ENCODE data around the gene SERGEF. TPM values are rescaled to one million over a fixed set of nuclear protein-coding genes. Genes with fewer than 3 reads are reported as not detected.

SERGEF gene
- total and polyA plus RNA-seq, 2 of the 13 experiments (the other 11 are each of a cell fraction or from before 2014, with no cell fraction given): 54.5 to 114 TPM

DNA sequence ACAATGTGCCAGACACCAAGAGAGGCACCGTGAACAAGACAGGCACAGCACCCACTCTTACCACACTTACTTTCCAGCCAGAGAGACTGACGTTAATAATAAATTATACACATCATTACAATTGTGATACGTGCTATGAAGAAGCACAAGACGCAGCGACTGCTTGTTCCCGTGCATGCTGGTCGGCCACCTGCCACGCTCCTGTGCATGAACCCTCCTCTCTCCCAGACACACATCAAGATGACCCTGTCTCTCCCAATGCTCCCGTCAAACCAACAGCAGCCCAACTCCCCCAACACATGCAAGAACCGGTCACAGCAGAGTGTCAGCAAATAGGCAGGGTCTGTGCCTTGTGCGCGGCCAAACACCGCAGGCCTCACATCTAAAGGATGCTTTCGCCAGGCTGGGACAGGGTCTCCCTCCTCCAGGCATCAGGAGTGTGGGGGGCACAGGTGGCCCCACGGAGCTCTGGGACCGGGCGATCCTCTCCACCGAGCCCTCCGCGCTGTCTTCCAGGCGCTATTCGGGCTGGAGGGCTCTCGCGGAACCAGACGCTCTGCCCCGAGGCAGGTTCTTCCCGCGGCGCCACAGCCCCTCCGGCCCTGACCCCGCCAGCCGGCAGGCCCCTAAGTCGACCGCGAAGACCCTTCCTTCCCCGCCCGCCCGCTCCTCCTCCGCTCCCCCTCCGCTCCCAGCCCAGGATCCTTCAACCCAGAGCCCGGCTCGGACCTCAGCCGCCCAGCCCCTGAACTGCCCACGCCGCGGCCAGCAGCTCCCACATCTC is 533 bp downstream of the SERGEF start (continued):
- TF ChIP-seq ZNF724P (CRISPR knock-in tag; IDR thresholded peaks at IDR 0.05; ENCODE audit: borderline replicate concordance) (0 out of 2 replicates have a peak, but pooled peaks have one; percentile 12), AGO2 (optimal IDR thresholded peaks at IDR 0.05; ENCODE audit: low read depth, low read length) (peak; percentile 40), CHCHD3 (CRISPR knock-in tag; IDR thresholded peaks at IDR 0.05) (0 out of 2 replicates have a peak, but pooled peaks have one; percentile 44), GATAD2A (CRISPR knock-in tag; IDR thresholded peaks at IDR 0.05) (no peak), PHF8 (CRISPR knock-in tag; IDR thresholded peaks at IDR 0.05) (peak; percentile 74), ZNF274 (CRISPR knock-in tag; IDR thresholded peaks at IDR 0.05) (peak; percentile 78), NFIC (IDR thresholded peaks at IDR 0.05; ENCODE audit: low read length) (no peak), ZNF33B (CRISPR knock-in tag; IDR thresholded peaks at IDR 0.05) (0 out of 2 replicates have a peak, but pooled peaks have one; percentile 49), ZNF30 (CRISPR knock-in tag; IDR thresholded peaks at IDR 0.05) (no peak), KDM2A (CRISPR knock-in tag; IDR thresholded peaks at IDR 0.05; ENCODE audit: borderline replicate concordance, low read depth) (peak; percentile 43; the same call in 1 of the 2 replicates), ZNF350 (CRISPR knock-in tag; IDR thresholded peaks at IDR 0.05; ENCODE audit: borderline replicate concordance, low read depth) (peak; percentile 44; the same call in 1 of the 2 replicates), RERE (CRISPR knock-in tag; IDR thresholded peaks at IDR 0.05; ENCODE audit: low read depth) (no peak), ZNF317 (CRISPR knock-in tag; IDR thresholded peaks at IDR 0.05) (0 out of 2 replicates have a peak, but pooled peaks have one; percentile 44), REL (CRISPR knock-in tag; conservative IDR thresholded peaks at IDR 0.05) (0 out of 2 replicates have a peak, but pooled peaks have one; percentile 19), MIER2 (CRISPR knock-in tag; IDR thresholded peaks at IDR 0.05) (no peak), ZSCAN30 (CRISPR knock-in tag; IDR thresholded peaks at IDR 0.05) (0 out of 2 replicates have a peak, but pooled peaks have one; percentile 50), BORCS8-MEF2B (CRISPR knock-in tag; IDR thresholded peaks at IDR 0.05) (0 out of 2 replicates have a peak, but pooled peaks have one; percentile 7), DNMT1 (CRISPR knock-in tag; IDR thresholded peaks at IDR 0.05) (no peak)
